Measurements from ENCODE around the gene CNGA4. TPM values are rescaled to one million over a fixed set of nuclear protein-coding genes. Genes with fewer than 3 reads are reported as not detected.
"Not testable (repeated sequence)": the region's sequence is repeated elsewhere in the genome, so short reads cannot be mapped to it uniquely, and the experiment has no call there.

The CNGA4 gene
- total RNA-seq, 1 experiment from 2014 or later = not detected

DNA sequence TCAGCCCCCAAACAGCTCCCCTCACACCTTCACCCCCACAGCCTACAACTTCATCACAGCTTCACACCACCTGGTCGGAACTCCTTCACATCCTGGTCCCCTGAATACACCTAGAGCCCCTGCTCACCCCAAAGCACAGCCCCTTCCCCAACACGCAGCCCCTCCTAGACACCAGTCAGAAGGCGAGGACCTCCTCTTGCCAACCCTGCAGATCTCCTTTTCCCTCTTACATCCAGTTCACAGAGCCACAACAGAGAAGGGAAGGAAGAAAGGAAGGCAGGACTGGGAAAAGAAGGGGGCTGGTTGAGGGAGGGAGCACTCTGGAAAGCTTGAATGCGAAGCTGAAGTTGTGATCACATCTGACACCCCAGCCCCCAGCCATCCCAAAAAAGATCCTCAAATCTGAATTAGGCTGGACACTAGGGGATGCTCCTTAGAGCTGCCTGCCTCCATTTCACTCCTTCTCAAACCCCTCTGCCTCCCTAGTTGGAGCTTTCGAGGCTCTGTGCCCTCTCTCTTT, 21.4 kb downstream of the CNGA4 start:
- no peak for DNase-seq (ENCODE audit: low read depth)

DNA sequence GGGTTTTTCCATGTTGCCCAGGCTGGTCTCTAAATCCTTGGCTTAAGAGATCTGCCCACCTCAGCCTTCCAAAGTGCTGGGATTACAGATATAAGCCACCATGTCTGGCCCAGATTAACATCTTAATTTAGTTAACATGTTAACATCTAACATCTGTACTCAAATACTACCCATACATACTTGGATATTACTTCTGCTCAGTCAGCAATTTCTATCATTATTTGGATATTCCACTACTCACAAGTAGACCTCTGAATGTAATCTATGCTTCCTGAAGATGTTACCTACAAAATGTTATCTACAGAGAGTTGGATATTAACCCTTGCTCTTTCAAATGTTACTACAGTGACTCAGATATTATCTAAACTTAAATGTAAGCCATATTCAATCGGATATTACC, 24.8 kb downstream of the CNGA4 start:
- DNase-seq (ENCODE audit: low read depth) = no peak

DNA sequence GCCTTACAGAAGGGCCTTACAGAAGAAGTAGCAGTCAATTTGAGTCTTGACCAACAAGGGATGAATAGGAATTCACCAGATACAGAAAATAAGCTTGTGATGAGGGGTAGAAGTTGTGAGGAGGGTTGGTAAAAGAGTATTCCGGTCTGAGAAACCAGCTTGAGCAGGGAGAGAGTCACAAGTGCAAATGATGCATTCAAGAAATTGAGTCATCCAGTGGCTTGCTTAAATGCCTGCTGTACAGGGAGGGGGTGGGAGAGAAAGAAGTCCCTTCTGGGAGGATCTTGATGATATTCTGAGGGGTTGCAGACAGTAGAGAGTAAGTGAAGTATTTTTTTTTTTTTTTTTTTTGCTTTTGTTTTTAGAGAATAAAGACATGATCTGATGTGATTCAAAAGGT, 29.9 kb downstream of the CNGA4 start:
- DNase-seq (ENCODE audit: low read depth) = peak; percentile 21

DNA sequence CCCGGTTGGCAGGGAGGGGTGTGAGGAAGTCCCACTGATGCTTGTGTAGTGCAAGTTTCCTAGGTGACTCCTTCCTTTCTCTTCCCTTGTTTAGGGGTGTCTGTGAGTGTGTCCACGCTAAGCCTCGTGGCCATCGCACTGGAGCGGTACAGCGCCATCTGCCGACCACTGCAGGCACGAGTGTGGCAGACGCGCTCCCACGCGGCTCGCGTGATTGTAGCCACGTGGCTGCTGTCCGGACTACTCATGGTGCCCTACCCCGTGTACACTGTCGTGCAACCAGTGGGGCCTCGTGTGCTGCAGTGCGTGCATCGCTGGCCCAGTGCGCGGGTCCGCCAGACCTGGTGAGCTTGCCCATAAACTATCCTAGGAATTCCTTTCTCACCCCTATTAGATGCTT, 31.1 kb downstream of the CNGA4 start:
- DNase-seq (ENCODE audit: low read depth) = no peak

DNA sequence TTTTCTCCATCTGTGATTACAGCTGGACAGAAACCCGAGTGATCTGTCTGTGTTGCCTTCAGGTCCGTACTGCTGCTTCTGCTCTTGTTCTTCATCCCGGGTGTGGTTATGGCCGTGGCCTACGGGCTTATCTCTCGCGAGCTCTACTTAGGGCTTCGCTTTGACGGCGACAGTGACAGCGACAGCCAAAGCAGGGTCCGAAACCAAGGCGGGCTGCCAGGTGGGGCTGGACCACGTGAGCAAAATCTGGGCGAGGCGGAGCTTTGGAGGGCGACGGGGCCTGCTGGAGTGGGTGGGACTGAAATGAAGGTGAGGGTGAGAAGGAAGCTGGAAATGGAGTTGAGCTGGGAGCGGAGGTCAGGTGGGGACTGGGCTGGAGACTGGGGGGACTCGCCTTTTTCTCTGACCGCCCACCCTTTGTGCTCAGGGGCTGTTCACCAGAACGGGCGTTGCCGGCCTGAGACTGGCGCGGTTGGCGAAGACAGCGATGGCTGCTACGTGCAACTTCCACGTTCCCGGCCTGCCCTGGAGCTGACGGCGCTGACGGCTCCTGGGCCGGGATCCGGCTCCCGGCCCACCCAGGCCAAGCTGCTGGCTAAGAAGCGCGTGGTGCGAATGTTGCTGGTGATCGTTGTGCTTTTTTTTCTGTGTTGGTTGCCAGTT, 31.8 kb downstream of the CNGA4 start:
- DNase-seq (ENCODE audit: low read depth) = no peak

DNA sequence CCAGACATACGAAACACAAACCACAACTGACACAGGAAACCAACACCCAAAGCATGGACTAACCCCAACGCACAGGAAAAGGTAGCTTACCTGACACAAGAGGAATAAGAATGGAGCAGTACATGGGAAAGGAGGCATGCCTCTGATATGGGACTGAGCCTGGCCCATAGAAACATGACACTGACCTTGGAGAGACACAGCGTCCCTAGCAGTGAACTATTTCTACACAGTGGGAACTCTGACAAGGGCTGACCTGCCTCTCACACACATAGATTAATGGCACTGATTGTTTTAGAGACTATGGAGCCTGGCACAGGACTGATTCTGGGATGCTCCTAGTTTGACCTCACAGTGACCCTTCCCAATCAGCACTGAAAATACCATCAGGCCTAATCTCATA, 32.7 kb downstream of the CNGA4 start:
- DNase-seq (ENCODE audit: low read depth) = no peak

DNA sequence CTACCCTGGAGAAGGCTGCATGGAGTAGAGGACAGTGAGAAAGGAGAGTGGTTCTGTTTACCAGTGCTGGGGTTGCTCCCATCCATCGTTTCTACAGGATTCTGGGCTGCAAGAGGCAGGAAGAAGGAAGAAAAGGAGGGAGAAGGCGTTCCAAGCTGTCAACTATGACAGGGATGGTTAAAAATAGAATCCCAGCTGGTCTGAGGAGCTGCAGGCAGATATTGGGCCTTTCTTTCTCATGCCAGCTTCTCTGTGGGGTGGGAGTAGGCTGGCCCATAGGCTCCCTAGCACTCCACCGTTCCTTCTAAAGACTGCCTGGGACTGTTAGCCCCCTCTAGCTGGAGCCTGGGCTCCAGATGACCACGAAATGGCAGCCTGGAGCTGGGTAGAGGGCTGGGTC, 34.3 kb downstream of the CNGA4 start:
- no peak for DNase-seq (ENCODE audit: low read depth)

DNA sequence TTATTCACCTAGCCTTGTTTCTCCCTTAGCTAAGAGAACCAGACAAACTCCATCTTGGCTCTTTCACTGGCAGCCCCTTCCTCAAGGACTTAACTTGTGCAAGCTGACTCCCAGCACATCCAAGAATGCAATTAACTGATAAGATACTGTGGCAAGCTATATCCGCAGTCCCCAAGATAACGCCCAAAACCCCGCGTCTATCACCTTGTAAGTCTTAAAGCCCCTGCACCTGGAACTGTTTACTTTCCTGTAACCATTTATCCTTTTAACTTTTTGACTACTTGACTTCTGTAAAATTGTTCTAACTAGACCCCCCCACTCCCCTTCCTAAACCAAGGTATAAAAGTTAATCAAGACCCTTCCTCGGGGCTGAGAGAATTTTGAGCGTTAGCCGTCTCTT, 41.9 kb downstream of the CNGA4 start:
- not testable (repeated sequence) for DNase-seq (ENCODE audit: low read depth)

DNA sequence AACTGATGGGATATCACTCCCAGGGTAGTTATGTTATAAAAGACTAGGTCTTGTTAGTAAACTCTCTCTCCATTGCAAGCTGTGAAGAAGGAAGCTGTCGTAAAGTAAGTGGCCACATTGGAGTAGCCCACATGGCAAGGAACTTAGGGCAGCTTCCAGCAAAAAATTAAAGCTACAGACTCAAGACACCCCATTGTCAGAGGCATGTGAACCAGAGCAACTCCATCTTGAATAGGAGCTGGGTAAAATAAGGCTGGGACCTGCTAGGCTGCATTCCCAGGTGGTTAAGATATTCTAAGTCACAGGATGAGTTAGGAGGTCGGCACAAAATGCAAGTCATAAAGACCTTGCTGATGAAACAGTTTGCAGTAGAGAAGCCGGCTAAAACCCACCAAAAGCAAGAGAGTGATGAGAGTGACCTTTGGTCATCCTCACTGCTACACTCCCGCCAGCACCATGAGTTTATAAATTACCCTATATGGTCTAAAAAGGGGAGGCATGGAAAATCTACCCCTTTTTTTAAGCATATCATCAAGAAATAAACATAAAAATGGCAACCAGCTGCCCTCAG, 44.6 kb downstream of the CNGA4 start:
- no peak for DNase-seq (ENCODE audit: low read depth)

DNA sequence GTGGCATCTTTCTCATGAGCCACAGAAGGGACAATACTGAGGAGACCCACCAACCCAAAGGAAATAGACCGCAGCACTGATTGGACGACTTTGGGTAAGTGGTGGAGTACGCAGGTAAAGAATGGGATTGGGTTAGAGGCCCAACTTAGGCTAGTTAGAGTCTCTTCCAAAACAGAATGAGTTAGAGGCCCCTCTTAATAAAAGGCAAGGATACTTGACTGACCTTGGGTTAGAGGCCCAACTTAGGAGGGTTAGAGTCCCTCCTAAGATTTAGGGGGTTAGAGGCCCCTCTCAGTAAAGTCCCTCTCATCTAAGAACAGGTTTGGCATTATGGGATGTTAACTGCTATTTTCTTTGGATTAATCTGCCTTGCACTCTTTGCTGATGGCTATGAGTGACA, 45.4 kb downstream of the CNGA4 start:
- no peak for DNase-seq (ENCODE audit: low read depth)

DNA sequence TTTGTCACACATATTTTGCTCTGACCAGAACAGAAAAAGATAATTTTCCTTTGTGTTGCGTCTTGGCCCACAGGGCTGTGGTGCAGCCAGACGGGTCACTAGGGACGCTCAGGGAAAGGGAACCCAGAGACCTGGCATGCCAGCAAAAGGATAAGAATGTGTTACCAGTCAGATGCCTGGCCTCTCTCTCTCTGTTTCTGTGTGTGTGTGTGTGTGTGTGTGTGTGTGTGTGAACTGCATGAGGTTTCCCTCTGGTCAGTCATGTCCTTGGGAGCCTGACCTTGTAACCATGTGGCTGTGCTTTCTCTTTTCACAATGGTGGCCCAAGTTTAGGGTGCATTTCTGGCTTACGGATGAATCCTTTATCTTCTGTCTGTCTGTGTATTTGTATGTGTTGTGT, 46.1 kb downstream of the CNGA4 start:
- DNase-seq (ENCODE audit: low read depth) = no peak

Other genes with a start within 250 kb of the CNGA4 start
- not detected in 2 replicates for gene OR56A4, start 232.1 kb upstream of the CNGA4 start, total RNA-seq (2014; rRNA removed; shearing (Covaris generic))
- not detected in 2 replicates for gene OR56A1, start 208.3 kb upstream of the CNGA4 start, total RNA-seq (2014; rRNA removed; shearing (Covaris generic))
- gene OR56B4, start 131.4 kb upstream of the CNGA4 start, total RNA-seq (2014; rRNA removed; shearing (Covaris generic)) = not detected in 2 replicates
- gene OR52B2, start 68.8 kb upstream of the CNGA4 start, total RNA-seq (2014; rRNA removed; shearing (Covaris generic)) = not detected in 2 replicates
- gene OR52W1, start 39.9 kb upstream of the CNGA4 start, total RNA-seq (2014; rRNA removed; shearing (Covaris generic)) = not detected in 2 replicates
- not detected in 2 replicates for gene C11orf42, start 33.5 kb upstream of the CNGA4 start, total RNA-seq (2014; rRNA removed; shearing (Covaris generic))
- 11.5 TPM in 2 replicates for gene FHIP1B, start 4.5 kb upstream of the CNGA4 start, total RNA-seq (2014; rRNA removed; shearing (Covaris generic))
- not detected in 2 replicates for gene CCKBR, start 20.7 kb downstream of the CNGA4 start, total RNA-seq (2014; rRNA removed; shearing (Covaris generic))
- gene CAVIN3, start 81.4 kb downstream of the CNGA4 start, total RNA-seq (2014; rRNA removed; shearing (Covaris generic)) = not detected in 2 replicates
- gene SMPD1, start 151.4 kb downstream of the CNGA4 start, total RNA-seq (2014; rRNA removed; shearing (Covaris generic)) = 30.8 and 32.1 TPM in 2 replicates
- 13.3 and 15.4 TPM in 2 replicates for gene APBB1, start 180.0 kb downstream of the CNGA4 start, total RNA-seq (2014; rRNA removed; shearing (Covaris generic))
- gene HPX, start 201.9 kb downstream of the CNGA4 start, total RNA-seq (2014; rRNA removed; shearing (Covaris generic)) = 0.35 TPM in 1 of 2 replicates, not detected in the other
- 27.2 and 35.5 TPM in 2 replicates for gene TRIM3, start 234.9 kb downstream of the CNGA4 start, total RNA-seq (2014; rRNA removed; shearing (Covaris generic))
- 123 and 126 TPM in 2 replicates for gene ARFIP2, start 242.2 kb downstream of the CNGA4 start, total RNA-seq (2014; rRNA removed; shearing (Covaris generic))
- 49.8 and 60.5 TPM in 2 replicates for gene TIMM10B, start 242.4 kb downstream of the CNGA4 start, total RNA-seq (2014; rRNA removed; shearing (Covaris generic))

Measured in HT1080 (cell line).